GM10248 (cell line): ENCODE data around the gene TCEANC2.
"Not testable (repeated sequence)": the region's sequence is repeated elsewhere in the genome, so short reads cannot be mapped to it uniquely, and the experiment has no call there.

Experiments used
- CTCF ChIA-PET: fragments of 300-600 bp; sonication (Branson Sonifier 250); formaldehyde crosslinking; extraction: SDS; loops from one replicate; lab custom pipeline; 2021; ENCODE audit warnings: antibody characterized with exemption; lab: Yijun Ruan, JAX
- POLR2A ChIA-PET: fragments of 350-650 bp; sonication (Branson Sonifier 250); formaldehyde crosslinking; extraction: SDS; loops from one replicate; lab custom pipeline; 2020; ENCODE audit warnings: antibody characterized with exemption; lab: Yijun Ruan, JAX
- DNase-seq: peaks from one replicate; pipeline ENCODE4 v3.0.0; 2012; ENCODE audit errors: extremely low spot score
- CTCF ChIP-seq: IDR thresholded peaks from 2 replicates; pipeline ENCODE4 v1.5.1; 2012; ENCODE audit warnings: mild to moderate bottlenecking, low read depth; ENCODE audit errors: extremely low read depth, missing control alignments, control extremely low read depth

TCEANC2 gene

GRCh38 chr1:54095546-54096226 lies 42.3 kb downstream of the TCEANC2 start:
- ChIA-PET POLR2A (no interaction called here), CTCF (interaction anchor here (0.7 kb wide), 1 partner anchor 12 kb away, joined by 3 read pairs; no protein-coding TSS in a partner anchor)
- TF ChIP-seq CTCF = no peak
- DNase-seq = no peak

DNA sequence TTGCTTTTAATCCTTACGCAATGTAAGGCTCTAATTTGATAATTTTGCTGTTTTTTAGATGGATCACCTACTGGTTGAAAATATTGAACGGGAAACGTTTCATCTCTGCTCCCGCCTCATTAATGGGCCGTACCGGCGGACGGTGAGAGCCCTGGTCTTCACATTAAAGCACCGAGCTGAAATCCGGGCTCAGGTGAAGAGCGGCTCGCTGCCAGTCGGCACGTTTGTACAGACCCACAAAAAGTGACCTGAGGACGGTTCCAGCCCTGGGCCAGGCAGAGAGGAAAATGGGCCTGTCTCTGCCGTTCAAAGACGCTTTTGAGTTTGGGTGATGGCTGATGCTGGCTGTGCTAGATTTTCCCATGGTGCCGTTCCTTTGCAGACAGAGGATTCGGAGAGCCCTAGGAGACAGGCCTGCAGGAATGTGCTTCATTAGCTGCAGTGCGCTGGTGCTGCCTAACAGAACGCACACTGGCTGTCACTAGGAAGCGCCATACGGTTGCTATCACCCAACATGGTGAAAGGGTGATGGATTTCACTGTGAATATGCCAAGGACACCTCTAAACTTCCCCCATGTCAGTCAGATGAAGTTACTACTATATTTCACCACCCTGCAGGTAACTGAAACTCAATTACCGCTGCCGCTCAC lies 42.9 kb downstream of the TCEANC2 start:
- no peak for TF ChIP-seq CTCF
- no peak for DNase-seq
- POLR2A ChIA-PET = no interaction called here
- CTCF ChIA-PET = no interaction called here

DNA sequence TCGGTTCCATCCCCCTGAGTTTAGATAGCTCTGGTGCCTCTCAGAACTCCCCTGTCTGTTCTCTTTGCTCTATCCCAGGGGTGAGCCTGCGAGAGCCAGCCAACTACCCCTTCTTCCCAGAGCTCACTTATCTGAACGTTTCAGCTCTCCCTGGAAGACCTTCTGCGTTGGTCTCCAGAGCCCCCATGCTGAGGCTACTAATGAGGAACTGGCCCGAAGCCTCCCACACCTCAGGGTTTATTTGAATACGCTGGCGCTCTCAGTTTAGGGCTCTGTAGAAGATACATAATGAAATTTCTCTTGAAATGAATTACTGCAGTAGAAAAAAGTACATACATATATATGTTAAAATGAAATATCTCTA lies 43.5 kb downstream of the TCEANC2 start:
- no peak for DNase-seq

GRCh38 chr1:54099061-54099610 lies 45.7 kb downstream of the TCEANC2 start:
- TF ChIP-seq CTCF = no peak
- ChIA-PET CTCF (interaction anchor here (0.9 to 1.4 kb wide), 3 partner anchors 17 to 390 kb away, joined by 3 to 4 read pairs (median 3); no protein-coding TSS in a partner anchor), POLR2A (no interaction called here)
- no peak for DNase-seq

More for the DNA sequence above, 43.5 kb downstream of the TCEANC2 start:
- TF ChIP-seq CTCF = no peak
- POLR2A ChIA-PET = no interaction called here
- CTCF ChIA-PET = interaction anchor here (0.7 to 0.9 kb wide), 2 partner anchors 15 to 16 kb away, joined by 3 read pairs; no protein-coding TSS in a partner anchor

DNA sequence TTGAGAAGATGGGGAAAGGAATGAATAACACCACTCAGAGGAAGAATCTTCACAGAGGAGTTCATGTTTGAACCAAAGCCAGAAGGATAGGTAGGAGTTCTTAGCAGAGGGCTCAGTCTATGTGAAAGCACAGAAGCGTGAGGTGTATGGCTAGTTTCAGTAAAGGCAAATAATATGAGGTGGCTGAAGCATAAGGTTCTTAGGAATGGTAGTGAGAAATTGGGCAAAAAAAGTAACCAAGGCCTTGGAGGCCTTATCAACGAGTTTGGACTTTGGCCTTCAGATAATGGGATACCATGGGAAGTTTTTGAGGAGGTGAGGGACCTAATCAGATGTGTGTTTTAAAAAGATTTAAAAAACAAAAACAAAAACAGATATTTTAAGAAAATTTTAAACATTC lies 47.1 kb downstream of the TCEANC2 start:
- no peak for TF ChIP-seq CTCF
- ChIA-PET POLR2A (no interaction called here), CTCF (interaction anchor here (1.4 kb wide), 1 partner anchor 19 kb away, joined by 4 read pairs; no protein-coding TSS in a partner anchor)
- DNase-seq = no peak

- no peak for DNase-seq
- POLR2A ChIA-PET = no interaction called here
- CTCF ChIA-PET = interaction anchor here (1.1 to 2.1 kb wide), 6 partner anchors 12 to 23 kb away, joined by 3 to 5 read pairs (median 4); no protein-coding TSS in a partner anchor
- no peak for TF ChIP-seq CTCF
These were observed 50.0 kb downstream of the TCEANC2 start for GRCh38 chr1:54103414-54103813.

- POLR2A ChIA-PET, DNase-seq: not testable (repeated sequence)
- CTCF ChIA-PET = interaction anchor here (0.9 to 2.1 kb wide), 3 partner anchors 13 to 384 kb away, joined by 3 to 5 read pairs (median 3); no protein-coding TSS in a partner anchor
These were observed 51.2 kb downstream of the TCEANC2 start for GRCh38 chr1:54104613-54105012.
